Measurements from ENCODE around the gene WDR64. TPM values are rescaled to one million over a fixed set of nuclear protein-coding genes. Genes with fewer than 3 reads are reported as not detected.

WDR64 gene
- total RNA-seq, 1 donor from 2014 or later, result not detected

- TF ChIP-seq CTCF (IDR thresholded peaks at IDR 0.05; ENCODE audit: insufficient read depth, low read length, poor library complexity, severe bottlenecking), result no peak
- no peak for DNase-seq (ENCODE audit: low read depth)
- Histone ChIP-seq H3K4me3 (ENCODE audit: low read depth, low read length) (no peak overlapping the region), H3K27me3 (ENCODE audit: control insufficient read depth, insufficient read depth, low read length) (no peaks in the 10 kb centered on the region), H3K36me3 (ENCODE audit: control insufficient read depth, insufficient read depth, low read length) (no peaks in the 10 kb centered on the region)
Measured at GRCh38 chr1:241614144-241614543, 37.9 kb upstream of the WDR64 start.

- Histone ChIP-seq H3K4me3 (ENCODE audit: low read depth, low read length) (no peak overlapping the region), H3K27me3 (ENCODE audit: control insufficient read depth, insufficient read depth, low read length) (no peaks in the 10 kb centered on the region), H3K36me3 (ENCODE audit: control insufficient read depth, insufficient read depth, low read length) (no peaks in the 10 kb centered on the region)
- TF ChIP-seq CTCF (IDR thresholded peaks at IDR 0.05; ENCODE audit: insufficient read depth, low read length, poor library complexity, severe bottlenecking), result no peak
- no peak for DNase-seq (ENCODE audit: low read depth)
Measured at GRCh38 chr1:241614572-241614971, 37.5 kb upstream of the WDR64 start.

- H3K27me3 ChIP-seq (ENCODE audit: control insufficient read depth, insufficient read depth, low read length), result no peaks in the 10 kb centered on the region
- no peak for TF ChIP-seq CTCF (IDR thresholded peaks at IDR 0.05; ENCODE audit: insufficient read depth, low read length, poor library complexity, severe bottlenecking)
- DNase-seq (ENCODE audit: low read depth), result no peak
- no peak overlapping the region for H3K4me3 ChIP-seq (ENCODE audit: low read depth, low read length)
- H3K36me3 ChIP-seq (ENCODE audit: control insufficient read depth, insufficient read depth, low read length), result no peaks in the 10 kb centered on the region
Measured at GRCh38 chr1:241615043-241615974, 36.8 kb upstream of the WDR64 start.

- Histone ChIP-seq H3K4me3 (ENCODE audit: low read depth, low read length) (no peak overlapping the region), H3K27me3 (ENCODE audit: control insufficient read depth, insufficient read depth, low read length) (no peaks in the 10 kb centered on the region), H3K36me3 (ENCODE audit: control insufficient read depth, insufficient read depth, low read length) (no peaks in the 10 kb centered on the region)
- no peak for TF ChIP-seq CTCF (IDR thresholded peaks at IDR 0.05; ENCODE audit: insufficient read depth, low read length, poor library complexity, severe bottlenecking)
- DNase-seq (ENCODE audit: low read depth), result no peak
Measured at GRCh38 chr1:241617426-241617825, 34.7 kb upstream of the WDR64 start.

- no peak for DNase-seq (ENCODE audit: low read depth)
- Histone ChIP-seq H3K4me3 (ENCODE audit: low read depth, low read length) (no peak overlapping the region), H3K27me3 (ENCODE audit: control insufficient read depth, insufficient read depth, low read length) (no peaks in the 10 kb centered on the region), H3K36me3 (ENCODE audit: control insufficient read depth, insufficient read depth, low read length) (no peaks in the 10 kb centered on the region)
- TF ChIP-seq CTCF (IDR thresholded peaks at IDR 0.05; ENCODE audit: insufficient read depth, low read length, poor library complexity, severe bottlenecking), result no peak
Measured at GRCh38 chr1:241622669-241623068, 29.4 kb upstream of the WDR64 start.
